Breast epithelium (tissue), 3 donors: ENCODE results near the gene NSFL1C.

Experiments used
- CTCF ChIP-seq, 3 donors: fragments of 450-650 bp; IDR thresholded peaks; one replicate each; pipeline ENCODE4 v1.5.1; 2016 to 2017; ENCODE audit warnings: antibody characterized with exemption in 3 of 3, mild to moderate bottlenecking in 3 of 3, moderate library complexity in 3 of 3
- POLR2A ChIP-seq: fragments of 450-650 bp; IDR thresholded peaks from one replicate; pipeline ENCODE4 v1.6.1; 2016; ENCODE audit warnings: antibody characterized with exemption, mild to moderate bottlenecking, moderate library complexity

GRCh38 chr20:1484438-1485116 lies 17.9 kb upstream of the NSFL1C start:
- no peak for TF ChIP-seq CTCF (IDR thresholded peaks at IDR 0.05)
- TF ChIP-seq POLR2A: no peak
